HK-2 (cell line): ENCODE data around the gene TANGO2.

Source experiments
- DNase-seq: peaks from one replicate; pipeline ENCODE4 v3.0.0-alpha.2; 2018; ENCODE audit not compliant: unreplicated experiment

Gene TANGO2

GRCh38 chr22:20026204-20026908 lies 5.4 kb downstream of the TANGO2 start:
- no peak for DNase-seq

GRCh38 chr22:20026996-20027601 lies 6.2 kb downstream of the TANGO2 start:
- DNase-seq, result no peak

DNA sequence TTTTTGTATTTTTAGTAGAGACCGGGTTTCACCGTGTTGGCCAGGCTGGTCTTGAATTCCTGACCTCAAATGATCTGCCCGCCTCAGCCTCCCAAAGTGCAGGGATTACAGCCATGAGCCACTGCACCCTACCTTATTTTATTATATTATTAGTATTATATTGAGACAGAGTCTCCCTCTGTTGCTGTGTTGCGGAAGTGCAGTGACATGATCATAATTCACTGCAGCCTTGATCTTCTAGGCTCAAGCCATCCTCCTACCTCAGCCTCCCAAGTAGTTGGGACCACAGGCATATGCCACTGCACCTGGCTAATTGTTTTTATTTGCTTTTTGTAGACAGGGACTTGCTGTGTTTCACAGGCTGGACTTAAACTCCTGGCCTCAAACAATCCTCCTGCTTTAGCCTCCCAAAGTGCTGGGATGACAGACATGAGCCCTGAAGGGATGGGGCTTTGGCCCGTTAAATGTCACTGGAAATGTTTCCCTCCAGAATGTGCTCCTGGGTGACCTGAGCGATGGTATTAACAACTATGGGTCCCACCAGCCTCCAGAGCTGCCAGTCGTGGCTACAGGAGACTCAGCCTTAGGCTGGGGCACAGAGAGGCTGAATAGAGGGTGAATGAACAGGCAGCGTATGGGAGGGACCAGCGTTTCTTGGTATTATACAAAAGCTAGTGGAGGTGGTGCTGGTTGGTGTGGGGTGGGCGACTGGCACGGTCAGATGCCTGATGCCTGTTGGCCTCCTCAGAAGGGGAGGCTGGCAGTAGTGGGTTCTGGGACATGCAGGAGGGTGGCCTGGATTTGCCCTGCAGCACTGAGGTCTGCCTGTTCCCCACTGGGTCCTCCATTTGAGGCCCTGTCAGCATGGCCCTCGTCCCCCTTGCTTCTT lies 7.3 kb downstream of the TANGO2 start:
- DNase-seq, result no peak

GRCh38 chr22:20028855-20029549 lies 8.1 kb downstream of the TANGO2 start:
- no peak for DNase-seq

DNA sequence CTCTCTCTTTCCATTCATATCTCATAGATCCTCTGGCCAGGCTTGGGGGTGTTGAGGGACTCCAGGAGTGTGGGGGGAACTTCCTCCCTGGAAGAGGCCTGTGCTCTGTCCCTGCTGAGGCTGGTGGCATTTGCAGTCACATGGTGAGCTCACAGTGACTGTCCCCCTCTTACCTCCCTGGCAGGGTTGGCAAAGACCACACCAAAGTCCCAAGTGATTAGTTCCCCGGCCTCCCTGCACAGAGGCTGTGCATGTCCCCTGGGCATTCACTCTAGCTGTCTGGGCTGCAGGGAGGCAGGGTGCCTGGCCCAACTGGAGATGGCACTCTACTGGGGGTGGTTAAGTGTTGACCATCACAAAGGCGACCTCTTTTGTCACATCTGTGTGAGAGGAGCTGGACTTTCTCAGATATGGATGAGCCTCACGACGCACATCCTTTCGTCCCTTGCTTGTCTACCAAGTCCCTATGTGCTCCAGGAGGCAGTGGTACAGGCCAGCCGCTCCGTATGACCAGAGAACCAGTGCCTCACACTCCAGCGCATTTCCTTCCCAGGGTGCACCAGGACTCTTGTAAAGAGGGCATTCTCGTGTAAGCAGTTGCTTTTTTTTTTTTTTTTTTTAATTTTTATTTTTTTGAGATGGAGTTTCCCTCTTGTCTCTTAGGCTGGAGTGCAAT lies 8.8 kb downstream of the TANGO2 start:
- no peak for DNase-seq

DNA sequence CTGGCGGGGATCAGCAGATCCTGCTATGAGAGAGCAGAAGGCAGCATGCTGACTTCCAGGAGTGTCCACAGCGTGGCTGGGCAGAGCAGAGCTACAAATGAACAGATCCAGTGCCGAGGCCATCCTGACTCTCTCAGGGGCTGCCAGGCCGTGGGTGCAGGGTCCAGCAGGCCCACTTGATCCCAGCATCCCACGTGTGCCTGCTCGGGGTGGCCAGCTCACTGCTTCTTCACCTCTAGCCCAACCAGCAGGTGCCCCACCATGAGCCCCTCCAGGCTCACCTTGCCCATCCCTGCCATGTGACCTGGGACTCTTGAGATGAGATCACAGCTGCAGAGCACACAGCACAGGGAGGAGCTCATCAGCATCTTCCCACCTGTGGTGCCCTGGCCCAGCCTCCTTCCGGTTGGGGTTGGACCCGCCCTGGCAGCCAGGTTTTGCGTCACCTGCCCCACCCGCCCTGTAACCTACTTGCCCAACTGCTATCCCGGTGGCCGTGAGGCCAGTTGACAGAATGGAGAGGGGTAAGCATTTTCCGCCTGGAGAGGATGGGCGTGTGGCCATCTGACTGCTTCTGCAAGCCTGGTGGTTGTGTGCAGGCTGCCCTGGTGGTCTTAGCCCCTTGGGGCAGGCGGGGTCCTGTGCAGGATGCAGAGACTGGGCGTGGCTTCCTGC lies 11.0 kb downstream of the TANGO2 start:
- DNase-seq, result no peak

- no peak for DNase-seq
These were observed 11.6 kb downstream of the TANGO2 start for GRCh38 chr22:20032407-20032991.

GRCh38 chr22:20033045-20033706 lies 12.3 kb downstream of the TANGO2 start:
- DNase-seq, result no peak

GRCh38 chr22:20034143-20034542 lies 13.2 kb downstream of the TANGO2 start:
- no peak for DNase-seq

DNA sequence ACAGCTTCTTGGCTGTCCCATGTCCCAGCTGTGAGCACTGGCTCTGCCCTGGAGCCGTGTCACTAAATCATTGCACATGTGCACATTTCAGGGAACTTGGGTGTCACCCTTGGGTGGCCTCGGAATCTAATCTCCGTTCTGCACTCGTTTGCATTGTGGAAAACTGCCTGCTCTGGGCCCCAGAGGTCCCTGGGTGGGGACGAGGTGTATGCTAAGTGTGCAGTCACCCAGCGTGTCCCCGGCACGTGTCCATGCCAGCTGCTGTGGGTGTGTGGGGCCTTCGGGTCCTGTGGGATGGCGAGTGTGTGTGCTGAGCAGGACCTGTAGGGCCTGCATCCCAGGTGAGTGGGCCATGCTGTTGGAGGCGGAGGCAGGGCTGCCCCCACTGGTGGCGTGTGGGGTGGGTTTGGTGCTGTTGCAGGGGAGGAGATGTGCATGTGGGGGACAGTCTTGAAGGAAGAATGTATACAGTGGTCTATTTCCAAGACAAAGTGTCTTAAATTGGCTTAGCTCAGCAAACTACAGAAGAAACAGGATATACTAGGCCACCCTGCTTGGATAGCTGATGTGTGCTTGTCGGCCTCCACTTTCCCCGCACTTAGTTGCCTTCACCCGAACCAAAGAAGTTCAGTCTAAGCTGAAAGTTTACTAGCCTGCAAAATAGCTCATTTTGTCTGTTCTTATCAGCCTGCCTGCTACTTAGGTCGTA lies 14.6 kb downstream of the TANGO2 start:
- DNase-seq, result no peak

GRCh38 chr22:20036084-20036482 lies 15.2 kb downstream of the TANGO2 start:
- no peak for DNase-seq

DNA sequence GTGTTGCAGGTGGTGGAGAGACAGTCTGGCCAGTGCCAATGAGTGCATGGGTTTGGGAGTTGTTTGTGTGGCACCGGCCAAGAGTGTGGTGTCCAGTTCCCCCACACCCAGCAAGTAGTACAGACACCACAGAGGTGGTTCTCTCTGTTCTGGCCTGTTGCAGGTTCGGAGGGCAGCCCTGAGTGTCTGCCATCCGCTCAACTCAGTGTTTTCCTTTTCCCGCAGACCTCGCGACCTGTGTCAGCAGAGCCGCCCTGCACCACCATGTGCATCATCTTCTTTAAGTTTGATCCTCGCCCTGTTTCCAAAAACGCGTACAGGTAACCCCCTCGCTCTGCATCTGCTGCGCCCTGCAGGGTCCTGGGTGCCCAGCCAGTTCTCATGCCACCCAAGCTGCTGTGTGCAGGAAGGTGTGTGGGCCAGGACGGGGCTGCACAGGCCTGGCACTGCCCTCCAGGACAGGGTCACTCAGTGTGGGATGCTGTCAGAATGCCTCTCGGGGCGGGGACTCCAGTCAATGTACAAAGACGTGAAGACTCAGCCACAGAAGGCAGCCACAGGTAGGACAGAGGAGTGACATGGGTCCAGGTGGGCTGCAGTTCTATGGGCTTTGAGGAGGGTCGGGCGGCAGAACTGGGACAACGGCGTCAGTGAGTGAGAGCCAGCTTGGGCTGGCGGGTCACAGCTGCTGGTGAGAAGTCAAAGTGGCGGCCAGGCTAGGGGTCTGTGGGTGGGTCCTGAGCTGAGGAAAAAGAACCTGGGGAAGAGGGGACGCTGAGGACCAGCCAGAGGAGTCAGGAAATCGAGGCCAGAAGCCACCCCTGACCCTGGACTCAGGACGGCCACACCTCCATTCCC lies 15.9 kb downstream of the TANGO2 start:
- DNase-seq, result no peak

DNA sequence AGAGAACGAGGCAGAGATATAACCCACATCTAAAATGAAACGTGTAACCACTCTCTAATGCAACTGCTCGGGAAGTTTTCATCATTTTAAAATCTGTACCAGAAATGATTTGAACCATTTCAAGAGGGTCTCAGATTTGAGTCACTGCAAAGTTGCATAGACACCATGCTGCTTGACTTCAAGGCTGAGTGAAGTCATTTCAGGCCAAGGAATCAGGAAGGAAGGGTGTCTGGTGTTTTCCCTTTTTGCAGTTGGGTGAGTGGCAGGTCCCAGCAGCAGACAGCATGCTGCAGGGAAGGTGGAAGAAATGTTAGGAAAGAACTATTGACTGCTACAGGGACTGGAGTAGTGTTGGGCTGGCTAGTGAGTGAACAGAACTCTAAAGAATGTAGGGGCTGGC lies 16.5 kb downstream of the TANGO2 start:
- DNase-seq, result no peak

DNA sequence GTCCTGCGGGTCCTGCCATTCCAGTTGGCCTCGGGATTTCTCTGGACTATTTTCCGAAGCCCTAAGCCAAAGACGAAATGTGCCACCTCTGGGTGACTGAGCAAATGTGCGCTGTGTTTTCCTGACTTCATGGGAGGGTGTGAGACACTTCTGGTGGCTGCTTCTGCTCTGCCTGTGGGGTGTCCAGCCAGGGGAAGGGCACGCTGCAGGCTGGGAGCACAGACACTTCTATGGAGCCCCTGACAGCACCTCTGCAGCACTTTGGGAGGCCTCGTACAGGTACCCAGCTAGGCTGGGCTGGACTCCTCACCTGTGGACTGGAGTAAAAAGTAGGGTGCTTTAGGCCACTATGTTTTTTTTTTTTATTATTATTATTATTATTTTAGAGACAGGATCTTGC lies 17.7 kb downstream of the TANGO2 start:
- DNase-seq, result no peak

- DNase-seq, result no peak
These were observed 18.9 kb downstream of the TANGO2 start for GRCh38 chr22:20039683-20040325.

DNA sequence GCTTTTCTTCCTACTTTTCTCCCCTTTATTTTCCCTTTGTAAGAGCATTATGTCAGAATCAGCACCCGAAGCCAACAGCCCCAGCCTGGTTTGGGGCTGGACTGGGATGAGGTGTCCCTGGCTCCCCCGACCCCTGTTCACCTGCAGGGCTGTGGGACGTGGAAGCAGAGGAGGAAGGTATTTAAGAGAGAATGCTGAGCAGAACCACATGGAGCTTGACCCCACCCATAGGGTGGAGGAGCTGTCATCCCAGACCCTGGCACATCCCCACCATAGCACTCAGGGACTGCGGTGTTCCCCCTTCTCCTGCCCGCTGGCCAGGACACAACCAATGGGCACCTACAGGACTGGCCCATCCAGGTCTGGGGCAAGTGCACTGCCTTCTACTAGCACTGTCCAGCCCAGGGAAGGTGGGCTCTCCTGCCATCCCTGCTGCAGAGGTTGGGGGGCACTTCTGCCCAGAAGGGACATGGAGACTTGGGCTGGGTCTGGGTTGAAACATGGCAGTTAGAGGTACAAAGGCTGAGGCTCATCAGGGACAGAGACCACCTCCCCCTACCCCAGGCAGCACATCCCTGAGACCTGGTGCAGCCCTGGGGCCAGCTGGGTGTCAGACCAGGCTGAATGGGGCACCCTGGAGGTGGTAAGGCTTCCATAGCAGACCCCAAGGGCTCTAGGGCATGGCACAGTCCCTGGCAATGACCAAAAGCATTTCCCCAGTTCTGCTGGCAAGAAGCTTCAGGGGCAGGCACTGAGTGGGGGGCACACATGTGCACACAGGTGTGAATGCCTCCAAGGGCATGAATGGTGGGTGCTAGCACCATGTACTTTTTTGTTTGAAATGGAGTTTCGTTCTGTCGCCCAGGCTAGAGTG lies 19.7 kb downstream of the TANGO2 start:
- DNase-seq, result no peak
